PC-3 (cell line): ENCODE measurements around the gene KRTAP12-2. TPM values are rescaled to one million over a fixed set of nuclear protein-coding genes. Genes with fewer than 3 reads are reported as not detected.

Experiments used
- ATAC-seq: fragments of 200-7000 bp; cut with Tn5 transposase; 2 replicates; pipeline ENCODE4 v1.9.1; 2020; ENCODE audit warnings: mild to moderate bottlenecking, moderate library complexity
- BruUV-seq: library from RNA; stranded (reverse); fragments of 400-500 nt; replicated peaks from 2 replicates; lab custom pipeline; 2021; lab: Mats Ljungman, UMichigan
- CTCF ChIA-PET: fragments of 300-600 bp; sonication (Branson Sonifier 250); formaldehyde crosslinking; loops from one replicate; lab custom pipeline; 2022; ENCODE audit warnings: antibody characterized with exemption; lab: Charles Lee
- POLR2A ChIA-PET: fragments of 300-600 bp; sonication (Branson Sonifier 250); formaldehyde crosslinking; loops from one replicate; lab custom pipeline; 2022; ENCODE audit warnings: antibody characterized with exemption; ENCODE audit not compliant: unreplicated experiment; lab: Charles Lee
- DNase-seq: peaks from one replicate; pipeline ENCODE4 v3.0.0-alpha.2; 2015
- H2AFZ ChIP-seq: fragments of 300-600 bp; sonication (generic); 2 replicates; pipeline ENCODE4 v1.6.0; 2016; ENCODE audit warnings: antibody characterized with exemption, low read length
- H3F3A ChIP-seq: fragments of 300-600 bp; sonication (generic); one replicate; pipeline ENCODE4 v1.6.0; 2017; ENCODE audit warnings: antibody characterized with exemption, low read length, control low read depth, mild to moderate bottlenecking; ENCODE audit not compliant: unreplicated experiment
- H3K27ac ChIP-seq: fragments of 300-600 bp; sonication (generic); 2 replicates; pipeline ENCODE4 v1.5.1; 2016; ENCODE audit warnings: mild to moderate bottlenecking, low read length
- H3K27me3 ChIP-seq: fragments of 300-600 bp; sonication (generic); 2 replicates; pipeline ENCODE4 v1.6.1; 2016; ENCODE audit warnings: low read length, mixed read lengths
- H3K36me3 ChIP-seq: fragments of 300-600 bp; sonication (generic); 2 replicates; pipeline ENCODE4 v1.6.1; 2016; ENCODE audit warnings: low read depth, mixed run types, low read length, mixed read lengths
- H3K4me1 ChIP-seq: fragments of 300-600 bp; sonication (generic); 2 replicates; pipeline ENCODE4 v1.5.1; 2016; ENCODE audit warnings: low read length; ENCODE audit not compliant: insufficient read depth
- H3K4me2 ChIP-seq: fragments of 300-600 bp; sonication (generic); 2 replicates; pipeline ENCODE4 v1.6.0; 2016; ENCODE audit warnings: low read length
- H3K4me3 ChIP-seq: fragments of 300-600 bp; sonication (generic); 2 replicates; pipeline ENCODE4 v1.5.1; 2016; ENCODE audit warnings: mild to moderate bottlenecking, low read length, mixed read lengths
- H3K79me2 ChIP-seq: fragments of 300-600 bp; sonication (generic); 2 replicates; pipeline ENCODE4 v1.6.1; 2017; ENCODE audit warnings: low read length, mixed read lengths
- H3K9ac ChIP-seq: fragments of 300-600 bp; sonication (generic); 2 replicates; pipeline ENCODE4 v1.6.0; 2016; ENCODE audit warnings: mild to moderate bottlenecking, low read length
- H3K9me2 ChIP-seq: fragments of 300-600 bp; sonication (generic); replicated peaks from 2 replicates; pipeline ENCODE4 v1.6.1; 2016; ENCODE audit warnings: mixed run types, low read length, mixed read lengths
- H3K9me3 ChIP-seq: fragments of 300-600 bp; sonication (generic); 2 replicates; pipeline ENCODE4 v1.6.1; 2016; ENCODE audit warnings: low read length, mixed read lengths
- H4K20me1 ChIP-seq: fragments of 300-600 bp; sonication (generic); 2 replicates; pipeline ENCODE4 v1.6.1; 2016; ENCODE audit warnings: low read length, mixed read lengths
- EZH2 ChIP-seq: fragments of 300-600 bp; sonication (generic); IDR thresholded peaks from one replicate; pipeline ENCODE4 v1.6.1; 2017; ENCODE audit warnings: antibody characterized with exemption, mild to moderate bottlenecking, low read length; ENCODE audit not compliant: unreplicated experiment
- EZH2phosphoT487 ChIP-seq: fragments of 300-600 bp; sonication (generic); IDR thresholded peaks from 2 replicates; pipeline ENCODE4 v1.6.1; 2018; ENCODE audit warnings: mild to moderate bottlenecking, antibody characterized with exemption, low read length, borderline replicate concordance
- intact Hi-C: fragments of 100-400 bp; cut with micrococcal nuclease; formaldehyde crosslinking; loops from 2 replicates; pipeline ENCODE4 v1.9.0; 2023
- total RNA-seq: library from RNA; depleted of rRNA; stranded (reverse); fragments of >200 nt; gene quantifications from 2 replicates; pipeline ENCODE4 v1.2.3, GENCODE V29; 2014
- TF ChIP-seq, protein P1 (sequence below): fragments of 300-600 bp; sonication (generic); conservative IDR thresholded peaks from 2 replicates; pipeline ENCODE4 v1.5.1; 2017; ENCODE audit warnings: antibody characterized with exemption, low read depth, mild to moderate bottlenecking, low read length

The KRTAP12-2 gene
- total RNA-seq, 1 experiment from 2014 or later: not detected

DNA sequence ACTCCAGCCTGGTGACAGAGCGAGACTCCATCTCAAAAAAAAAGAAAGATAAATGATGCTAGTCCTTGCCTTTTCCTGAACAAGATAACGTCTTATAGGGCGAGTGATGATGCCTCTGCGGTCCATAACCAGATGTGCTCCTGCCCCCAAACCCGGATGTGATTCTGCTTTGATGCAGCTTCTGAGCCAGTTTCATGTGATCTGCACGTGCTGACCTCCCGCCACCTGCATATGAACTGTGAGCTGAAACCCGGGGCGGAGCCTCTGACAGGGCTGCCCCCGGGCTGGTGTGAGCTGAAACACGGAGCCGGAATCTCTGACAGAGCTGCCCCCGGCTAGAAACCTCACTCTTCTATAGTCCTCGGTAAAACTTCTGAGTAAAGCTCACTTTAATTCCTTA lies 13.6 kb downstream of the KRTAP12-2 start:
- Histone ChIP-seq H3K27ac (no peak overlapping the region), H3K9ac (no peak overlapping the region), H3K9me3 (0 out of 2 replicates have a peak, but pooled peaks cover 5% of the 10 kb centered on the region), H2AFZ (no peak overlapping the region), H3K27me3 (no peaks in the 10 kb centered on the region), H3F3A (no peaks in the 10 kb centered on the region), H3K79me2 (no peaks in the 10 kb centered on the region), H3K4me1 (no peaks in the 10 kb centered on the region), H3K4me3 (no peak overlapping the region), H4K20me1 (no peaks in the 10 kb centered on the region), H3K36me3 (no peaks in the 10 kb centered on the region), H3K4me2 (no peak overlapping the region), H3K9me2 (no peaks in the 10 kb centered on the region)
- DNase-seq: no peak
- no peak for ATAC-seq
- POLR2A ChIA-PET: no interaction called here
- BruUV-seq: no TSS peak
- CTCF ChIA-PET: no interaction called here
- no peak for TF ChIP-seq EZH2phosphoT487
- intact Hi-C loops: no loop called here

DNA sequence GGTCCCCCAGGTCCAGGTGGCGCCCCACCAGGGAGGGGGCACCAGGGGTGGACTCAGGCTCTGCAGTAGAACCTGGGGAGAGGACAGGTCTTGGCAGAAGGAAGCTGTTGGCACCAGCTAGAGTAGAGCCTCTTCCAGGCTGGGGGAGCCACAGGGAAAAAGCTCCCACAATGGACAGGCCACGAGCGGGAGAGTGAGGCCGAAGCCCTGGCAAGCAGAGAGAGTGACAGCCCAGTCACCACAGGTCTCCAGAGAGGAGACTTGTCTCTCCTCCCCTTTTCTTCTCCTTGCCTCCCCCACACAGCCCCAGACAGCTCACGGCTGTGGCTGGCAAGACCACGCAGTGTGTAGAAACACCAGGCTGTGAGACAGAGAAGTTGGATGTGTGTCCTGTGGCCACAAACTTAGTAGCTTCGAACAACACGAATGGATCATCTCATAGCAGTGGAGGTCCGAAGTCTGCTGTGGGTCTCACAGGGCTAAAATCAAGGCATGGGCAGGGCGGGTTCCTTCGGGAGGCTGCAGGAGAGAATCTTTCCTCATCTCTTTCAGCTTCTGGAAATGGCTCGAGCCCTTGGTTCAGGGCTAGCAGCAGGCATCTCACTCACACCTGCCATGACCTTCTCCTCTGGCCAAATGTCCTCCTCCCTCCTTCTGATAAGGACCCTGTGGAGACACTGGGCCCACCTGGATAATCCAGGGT lies 15.6 kb downstream of the KRTAP12-2 start:
- Histone ChIP-seq H2AFZ (no peak overlapping the region), H4K20me1 (no peaks in the 10 kb centered on the region), H3K79me2 (no peaks in the 10 kb centered on the region), H3K27me3 (no peaks in the 10 kb centered on the region), H3K4me1 (no peaks in the 10 kb centered on the region), H3K36me3 (no peaks in the 10 kb centered on the region), H3F3A (no peaks in the 10 kb centered on the region), H3K4me2 (no peak overlapping the region), H3K9me2 (no peaks in the 10 kb centered on the region), H3K4me3 (no peak overlapping the region), H3K27ac (no peak overlapping the region), H3K9ac (no peak overlapping the region), H3K9me3 (no peaks in the 10 kb centered on the region)
- no TSS peak for BruUV-seq
- ChIA-PET POLR2A (no interaction called here), CTCF (no interaction called here)
- intact Hi-C loops: no loop called here
- TF ChIP-seq EZH2 (no peak), EZH2phosphoT487 (no peak)
- TF ChIP-seq, protein P1, sequence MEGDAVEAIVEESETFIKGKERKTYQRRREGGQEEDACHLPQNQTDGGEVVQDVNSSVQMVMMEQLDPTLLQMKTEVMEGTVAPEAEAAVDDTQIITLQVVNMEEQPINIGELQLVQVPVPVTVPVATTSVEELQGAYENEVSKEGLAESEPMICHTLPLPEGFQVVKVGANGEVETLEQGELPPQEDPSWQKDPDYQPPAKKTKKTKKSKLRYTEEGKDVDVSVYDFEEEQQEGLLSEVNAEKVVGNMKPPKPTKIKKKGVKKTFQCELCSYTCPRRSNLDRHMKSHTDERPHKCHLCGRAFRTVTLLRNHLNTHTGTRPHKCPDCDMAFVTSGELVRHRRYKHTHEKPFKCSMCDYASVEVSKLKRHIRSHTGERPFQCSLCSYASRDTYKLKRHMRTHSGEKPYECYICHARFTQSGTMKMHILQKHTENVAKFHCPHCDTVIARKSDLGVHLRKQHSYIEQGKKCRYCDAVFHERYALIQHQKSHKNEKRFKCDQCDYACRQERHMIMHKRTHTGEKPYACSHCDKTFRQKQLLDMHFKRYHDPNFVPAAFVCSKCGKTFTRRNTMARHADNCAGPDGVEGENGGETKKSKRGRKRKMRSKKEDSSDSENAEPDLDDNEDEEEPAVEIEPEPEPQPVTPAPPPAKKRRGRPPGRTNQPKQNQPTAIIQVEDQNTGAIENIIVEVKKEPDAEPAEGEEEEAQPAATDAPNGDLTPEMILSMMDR: no peak
- DNase-seq: no peak
- ATAC-seq: no peak

DNA sequence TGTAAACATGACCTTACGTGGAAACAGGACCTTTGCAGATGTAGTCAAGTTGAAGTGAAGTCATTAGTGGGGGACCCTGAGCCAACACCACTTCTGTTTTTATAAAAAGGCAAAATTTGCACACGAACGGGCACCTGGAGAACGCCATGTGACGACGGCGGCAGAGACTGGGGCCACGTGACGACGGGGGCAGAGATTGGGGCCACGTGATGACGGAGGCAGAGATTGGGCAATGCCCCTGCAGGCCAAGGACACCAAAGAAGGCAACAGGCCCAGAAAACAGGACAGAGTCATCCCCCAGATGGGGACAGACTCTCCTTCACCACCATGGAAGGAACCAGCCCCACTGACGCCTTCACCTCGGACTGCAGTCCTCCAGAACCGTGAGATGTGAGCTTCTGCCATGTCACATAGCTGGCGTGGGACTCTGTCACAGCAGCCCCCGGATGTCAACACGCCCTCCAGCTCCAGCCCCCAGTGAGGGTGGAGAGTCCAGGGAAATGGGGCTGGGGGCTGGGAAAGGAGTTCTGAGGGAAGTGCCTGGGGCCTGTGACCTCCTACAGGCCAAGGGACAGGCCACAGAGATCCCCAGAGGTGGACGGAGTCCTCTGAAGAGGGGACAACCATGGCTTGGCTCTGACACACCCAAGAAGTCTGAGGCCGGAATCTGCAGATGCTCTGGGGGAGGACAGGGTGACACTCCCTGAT lies 16.3 kb downstream of the KRTAP12-2 start:
- Histone ChIP-seq H3K27me3 (no peaks in the 10 kb centered on the region), H3K36me3 (no peaks in the 10 kb centered on the region), H3K4me2 (no peak overlapping the region), H3K9ac (no peak overlapping the region), H3F3A (no peaks in the 10 kb centered on the region), H3K27ac (no peak overlapping the region), H4K20me1 (no peaks in the 10 kb centered on the region), H3K4me3 (no peak overlapping the region), H3K9me3 (no peaks in the 10 kb centered on the region), H2AFZ (no peak overlapping the region), H3K4me1 (no peaks in the 10 kb centered on the region), H3K79me2 (no peaks in the 10 kb centered on the region), H3K9me2 (no peaks in the 10 kb centered on the region)
- CTCF ChIA-PET: no interaction called here
- TF ChIP-seq EZH2phosphoT487 (no peak), EZH2 (no peak)
- TF ChIP-seq, protein P1: no peak
- ATAC-seq (no peak), DNase-seq (no peak)
- POLR2A ChIA-PET: no interaction called here
- intact Hi-C loops: no loop called here
- BruUV-seq: no TSS peak
